CD14-positive monocyte (primary cell): Measurements from ENCODE around the gene CALY. TPM values are rescaled to one million over a fixed set of nuclear protein-coding genes. Genes with fewer than 3 reads are reported as not detected.

Experiments used
- DNase-seq, 3 donors: peaks; one replicate each; pipeline ENCODE4 v3.0.0-alpha.2; 2011 to 2022
- H2AFZ ChIP-seq: 2 replicates; pipeline ENCODE4 v1.6.0; 2012; ENCODE audit warnings: mild to moderate bottlenecking, low read depth, low read length, inconsistent platforms; ENCODE audit not compliant: insufficient read depth, poor library complexity, severe bottlenecking
- H3K27ac ChIP-seq, 2 donors: 1 replicate in 1 of 2; 2 replicates in 1 of 2; pipeline ENCODE4 v1.5.1; 2012 to 2013; ENCODE audit warnings: low read length in 2 of 2, control low read depth in 1 of 2, inconsistent platforms in 1 of 2, low read depth in 1 of 2, mild to moderate bottlenecking in 1 of 2
- H3K27me3 ChIP-seq, 2 donors: one replicate each; pipeline versions ENCODE4 v1.6.0 to v1.6.1; 2011 to 2013; ENCODE audit warnings: low read length in 2 of 2; ENCODE audit not compliant: control insufficient read depth in 2 of 2, insufficient read depth in 2 of 2
- H3K36me3 ChIP-seq, 2 donors: replicated peaks in 1 of 2; 1 replicate in 1 of 2; 2 replicates in 1 of 2; pipeline versions ENCODE4 v1.5.1 to v1.6.1; 2012 to 2013; ENCODE audit warnings: low read length in 2 of 2, control low read depth in 1 of 2, inconsistent platforms in 1 of 2, mild to moderate bottlenecking in 1 of 2; ENCODE audit not compliant: insufficient read depth in 2 of 2, control insufficient read depth in 1 of 2
- H3K4me1 ChIP-seq, 2 donors: 1 replicate in 1 of 2; 2 replicates in 1 of 2; pipeline versions ENCODE4 v1.5.1 to v1.6.1; 2012 to 2013; ENCODE audit warnings: low read length in 2 of 2, control low read depth in 1 of 2, inconsistent platforms in 1 of 2, mild to moderate bottlenecking in 1 of 2, moderate library complexity in 1 of 2; ENCODE audit not compliant: insufficient read depth in 2 of 2, control insufficient read depth in 1 of 2
- H3K4me2 ChIP-seq: replicated peaks from 2 replicates; pipeline ENCODE3; 2012; ENCODE audit warnings: low read length, moderate library complexity, mild to moderate bottlenecking; ENCODE audit not compliant: poor library complexity, severe bottlenecking; ENCODE audit errors: extremely low read depth
- H3K4me3 ChIP-seq, 3 experiments: fragments of 200-600 bp in 1 of 3; sonication (generic) in 1 of 3; replicated peaks in 1 of 3; 1 replicate in 2 of 3; 2 replicates in 1 of 3; pipeline ENCODE4 v1.5.1; 2011 to 2013; ENCODE audit warnings: low read length in 3 of 3, mild to moderate bottlenecking in 3 of 3, control low read depth in 2 of 3, low read depth in 2 of 3, inconsistent platforms in 1 of 3, moderate library complexity in 1 of 3
- H3K79me2 ChIP-seq: 2 replicates; pipeline ENCODE4 v1.6.0; 2012; ENCODE audit warnings: mild to moderate bottlenecking, control low read depth, inconsistent platforms, low read length, moderate library complexity; ENCODE audit not compliant: insufficient read depth
- H3K9ac ChIP-seq: 2 replicates; pipeline ENCODE4 v1.6.0; 2017; ENCODE audit warnings: low read length, mild to moderate bottlenecking; ENCODE audit not compliant: insufficient read depth, poor library complexity, severe bottlenecking
- H3K9me3 ChIP-seq, 2 donors: replicated peaks in 1 of 2; 1 replicate in 1 of 2; 2 replicates in 1 of 2; pipeline versions ENCODE4 v1.5.1 to v1.6.1; 2012 to 2013; ENCODE audit warnings: low read length in 2 of 2, control low read depth in 1 of 2; ENCODE audit not compliant: control insufficient read depth in 1 of 2, insufficient read depth in 1 of 2
- H4K20me1 ChIP-seq: 2 replicates; pipeline ENCODE4 v1.6.0; 2012; ENCODE audit warnings: mild to moderate bottlenecking, low read length, control low read depth, moderate library complexity; ENCODE audit not compliant: insufficient read depth
- H3K27ac Mint-ChIP-seq, 7 donors: one replicate each; pipeline ENCODE4 v1.8.0; 2020; ENCODE audit warnings: mild to moderate bottlenecking in 7 of 7, mixed read lengths in 7 of 7, moderate library complexity in 6 of 7, inconsistent platforms in 2 of 7
- H3K27me3 Mint-ChIP-seq, 3 donors: one replicate each; pipeline ENCODE4 v1.8.0; 2021 to 2022; ENCODE audit warnings: low read depth in 3 of 3, mild to moderate bottlenecking in 3 of 3, mixed read lengths in 3 of 3, moderate library complexity in 3 of 3, inconsistent platforms in 1 of 3
- H3K36me3 Mint-ChIP-seq, 2 donors: one replicate each; pipeline ENCODE4 v1.8.0; 2020; ENCODE audit warnings: mixed read lengths in 2 of 2, inconsistent platforms in 1 of 2, mild to moderate bottlenecking in 1 of 2
- H3K4me1 Mint-ChIP-seq: one replicate; pipeline ENCODE4 v1.8.0; 2020; ENCODE audit warnings: mild to moderate bottlenecking, mixed read lengths
- H3K4me3 Mint-ChIP-seq, 2 donors: one replicate each; pipeline ENCODE4 v1.8.0; 2020; ENCODE audit warnings: mild to moderate bottlenecking in 2 of 2, mixed read lengths in 2 of 2, moderate library complexity in 1 of 2
- H3K9me3 Mint-ChIP-seq, 7 donors: one replicate each; pipeline ENCODE4 v1.8.0; 2020 to 2022; ENCODE audit warnings: mixed read lengths in 7 of 7, mild to moderate bottlenecking in 6 of 7, moderate library complexity in 6 of 7, inconsistent platforms in 2 of 7
- WGBS: methylation state at CpG from one replicate; pipeline ENCODE4 v1.1.5; 2013; ENCODE audit warnings: missing lambda C conversion rate; ENCODE audit not compliant: insufficient coverage; 5-methylcytosine and 5-hydroxymethylcytosine counted together
- intact Hi-C, 2 donors: fragments of 100-400 bp; cut with micrococcal nuclease; formaldehyde crosslinking; loops; one replicate each; pipeline versions ENCODE4 v1.15.0 to v1.15.1; 2023
- polyA plus RNA-seq, 3 donors: library from polyadenylated mRNA; depleted of rRNA in 1 of 3; unstranded in 2 of 3; stranded (reverse) in 1 of 3; fragments of 300-500 nt in 2 of 3; fragments of >200 nt in 1 of 3; fragmentation: Illumina TruSeq in 2 of 3; gene quantifications; 1 replicate in 2 of 3; 2 replicates in 1 of 3; pipeline ENCODE4 v1.2.3, GENCODE V29; 2012 to 2021
- TF ChIP-seq, protein P1 (sequence below): fragments of 200-600 bp; IDR thresholded peaks from one replicate; pipeline ENCODE4 v1.8.0; 2022; ENCODE audit warnings: antibody characterized with exemption, mild to moderate bottlenecking

Gene CALY
- polyA plus RNA-seq, 3 donors = not detected

DNA sequence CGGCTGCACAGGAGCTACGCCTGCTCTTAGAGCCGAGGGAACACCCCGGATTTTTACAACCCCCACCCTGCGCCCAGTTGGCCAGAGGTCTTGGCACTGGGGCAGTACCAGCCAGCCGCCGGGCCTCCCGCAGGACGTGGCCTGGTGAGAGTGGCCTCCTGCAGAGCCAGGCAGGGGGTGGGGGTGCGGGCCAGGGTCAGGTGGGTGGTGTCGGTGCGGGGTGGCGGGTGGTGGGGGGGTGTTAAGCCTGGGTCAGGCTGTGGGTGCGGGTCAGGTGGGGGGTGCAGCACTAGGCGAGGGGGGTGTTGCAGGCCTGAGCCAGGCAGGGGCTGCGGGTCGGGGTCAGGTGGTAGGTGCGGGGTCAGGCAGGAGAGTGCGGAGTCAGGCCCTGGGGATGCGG lies 35.8 kb upstream of the CALY start:
- no peaks in the 10 kb centered on the region for H3K9me3 Mint-ChIP-seq
- Histone ChIP-seq H4K20me1 (no peaks in the 10 kb centered on the region), H3K79me2 (peaks cover 5% of the 10 kb centered on the region), H3K36me3 (peaks cover 26 to 31% of the 10 kb centered on the region in 2 donors), H3K4me3 (peak overlapping the region in 2 of 3 experiments; percentile 53 to 80), H2AFZ (no peak overlapping the region), H3K27me3 (peaks cover 0 to 2% of the 10 kb centered on the region in 2 donors), H3K27ac (no peak overlapping the region), H3K4me1 (peaks cover 16 to 19% of the 10 kb centered on the region in 2 donors), H3K9ac (peak overlapping the region; percentile 32), H3K4me2 (peak overlapping the region; percentile 74), H3K9me3 (no peaks in the 10 kb centered on the region)
- TF ChIP-seq, protein P1, sequence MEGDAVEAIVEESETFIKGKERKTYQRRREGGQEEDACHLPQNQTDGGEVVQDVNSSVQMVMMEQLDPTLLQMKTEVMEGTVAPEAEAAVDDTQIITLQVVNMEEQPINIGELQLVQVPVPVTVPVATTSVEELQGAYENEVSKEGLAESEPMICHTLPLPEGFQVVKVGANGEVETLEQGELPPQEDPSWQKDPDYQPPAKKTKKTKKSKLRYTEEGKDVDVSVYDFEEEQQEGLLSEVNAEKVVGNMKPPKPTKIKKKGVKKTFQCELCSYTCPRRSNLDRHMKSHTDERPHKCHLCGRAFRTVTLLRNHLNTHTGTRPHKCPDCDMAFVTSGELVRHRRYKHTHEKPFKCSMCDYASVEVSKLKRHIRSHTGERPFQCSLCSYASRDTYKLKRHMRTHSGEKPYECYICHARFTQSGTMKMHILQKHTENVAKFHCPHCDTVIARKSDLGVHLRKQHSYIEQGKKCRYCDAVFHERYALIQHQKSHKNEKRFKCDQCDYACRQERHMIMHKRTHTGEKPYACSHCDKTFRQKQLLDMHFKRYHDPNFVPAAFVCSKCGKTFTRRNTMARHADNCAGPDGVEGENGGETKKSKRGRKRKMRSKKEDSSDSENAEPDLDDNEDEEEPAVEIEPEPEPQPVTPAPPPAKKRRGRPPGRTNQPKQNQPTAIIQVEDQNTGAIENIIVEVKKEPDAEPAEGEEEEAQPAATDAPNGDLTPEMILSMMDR = no peak
- peaks cover 27 to 38% of the 10 kb centered on the region in 2 donors for H3K36me3 Mint-ChIP-seq
- intact Hi-C loops = loop anchor here in 1 of 2 donors (10.0 kb wide), 1 partner anchor 1068 kb away; the partner anchor contains the start of gene STK32C
- H3K27me3 Mint-ChIP-seq = peaks cover 0 to 9% (median 7%) of the 10 kb centered on the region in 3 donors
- peak overlapping the region; percentile 46 to 47 for H3K4me3 Mint-ChIP-seq
- peaks cover 14% of the 10 kb centered on the region for H3K4me1 Mint-ChIP-seq
- H3K27ac Mint-ChIP-seq = no peak overlapping the region
- no peak for DNase-seq
- 81% methylated on average over 5 of the region's 20 CpGs for WGBS

DNA sequence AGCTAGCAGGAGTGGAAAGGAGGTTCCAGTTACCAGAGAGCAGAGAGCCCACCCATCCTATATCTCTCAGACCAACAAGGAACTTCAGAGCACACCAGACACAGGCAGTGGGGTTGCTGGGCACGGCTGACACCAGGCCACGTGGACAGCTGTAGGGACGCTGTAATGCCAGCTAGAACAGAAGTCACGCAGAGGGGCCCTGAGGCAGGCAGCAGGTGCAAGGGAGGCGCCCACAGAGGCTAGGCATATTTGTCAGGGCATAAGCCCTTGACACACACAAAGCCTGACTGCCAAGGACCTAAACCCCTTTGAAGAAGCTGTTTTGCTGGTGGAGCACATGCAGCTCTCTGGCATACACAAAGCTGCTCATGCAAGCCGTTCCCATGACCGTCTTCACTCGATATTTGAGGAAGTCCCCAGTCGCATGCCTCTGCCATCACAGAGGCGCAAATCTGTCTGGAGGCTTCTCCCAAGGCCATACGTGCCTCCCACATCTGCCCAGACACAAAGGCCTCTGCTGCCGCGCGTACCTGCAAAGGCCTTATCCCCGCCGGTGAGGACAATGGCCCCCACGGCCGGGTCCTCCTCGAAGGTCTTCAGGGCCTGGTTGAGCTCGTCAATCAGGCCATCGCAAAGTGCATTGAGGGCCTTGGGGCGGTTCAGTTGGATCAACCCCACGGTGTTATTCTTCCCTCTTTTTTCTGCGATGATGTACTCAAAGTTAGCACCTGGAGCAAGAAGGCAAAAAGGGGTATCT lies 33.5 kb upstream of the CALY start:
- peaks cover 45 to 50% of the 10 kb centered on the region in 2 donors for H3K36me3 ChIP-seq
- TF ChIP-seq, protein P1 = no peak
- peaks cover 0 to 2% (median 0%) of the 10 kb centered on the region in 3 donors for H3K27me3 Mint-ChIP-seq
- no peak overlapping the region for H3K4me3 Mint-ChIP-seq
- no peak overlapping the region for H3K27ac ChIP-seq
- no peak overlapping the region for H3K9ac ChIP-seq
- peaks cover 14 to 17% of the 10 kb centered on the region in 2 donors for H3K4me1 ChIP-seq
- no peak overlapping the region for H3K27ac Mint-ChIP-seq
- no peak overlapping the region for H3K4me2 ChIP-seq
- no peaks in the 10 kb centered on the region for H3K9me3 ChIP-seq
- DNase-seq = no peak
- peaks cover 42 to 56% of the 10 kb centered on the region in 2 donors for H3K36me3 Mint-ChIP-seq
- no peaks in the 10 kb centered on the region for H3K27me3 ChIP-seq
- no peak overlapping the region for H3K4me3 ChIP-seq
- H3K79me2 ChIP-seq = peaks cover 5% of the 10 kb centered on the region
- H4K20me1 ChIP-seq = no peaks in the 10 kb centered on the region
- H3K9me3 Mint-ChIP-seq = no peaks in the 10 kb centered on the region
- peaks cover 14% of the 10 kb centered on the region for H3K4me1 Mint-ChIP-seq
- WGBS = 92% methylated on average over 23 of the region's 24 CpGs
- intact Hi-C loops = loop anchor here in 1 of 2 donors (10.0 kb wide), 1 partner anchor 1065 kb away; the partner anchor contains the start of gene STK32C
- no peak overlapping the region for H2AFZ ChIP-seq
